Measurements from ENCODE around the gene POM121. TPM values are rescaled to one million over a fixed set of nuclear protein-coding genes. Genes with fewer than 3 reads are reported as not detected.
"Not testable (repeated sequence)": the region's sequence is repeated elsewhere in the genome, so short reads cannot be mapped to it uniquely, and the experiment has no call there.

POM121 gene
- total RNA-seq, 8 experiments from 2014 or later: 7.3 to 40.8 (median 13.8) TPM

DNA sequence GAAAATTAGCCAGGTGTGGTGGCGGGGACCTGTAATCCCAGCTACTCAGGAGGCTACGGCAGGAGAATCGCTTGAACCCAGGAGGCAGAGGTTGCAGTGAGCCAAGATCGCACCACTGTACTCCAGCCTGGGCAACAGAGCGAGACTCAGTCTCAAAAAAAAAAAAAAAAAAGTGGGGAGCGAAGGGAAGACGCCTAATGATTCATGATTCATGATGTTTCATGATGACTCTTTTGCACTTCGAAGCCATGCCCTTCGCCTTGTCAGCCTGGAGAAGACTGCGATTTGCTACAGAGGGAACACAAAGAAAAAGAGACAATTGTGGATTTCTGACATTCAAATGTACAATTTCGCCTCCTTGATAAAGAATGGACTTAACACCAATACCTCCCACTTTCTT lies 57.2 kb downstream of the POM121 start:
- in situ Hi-C loops (cut with MboI; ENCODE audit: low pct_unique_long_range_greater_than_20kb in 2 of 9, low sequenced_read_pairs in 9 of 9, unreplicated experiment in 9 of 9); H3K4me3 ChIP-seq; H3K27ac ChIP-seq; H3K4me1 ChIP-seq (replicated peaks in 1 of 2): not testable (repeated sequence)
- WGBS, 10 experiments: no CpG with 5 or more reads among the region's 11 CpGs
- ATAC-seq (replicated peaks in 6 of 8): peak in 2 of 8 experiments; percentile 46 to 63

- H3K27ac ChIP-seq, H3K4me3 ChIP-seq: not testable (repeated sequence)
- WGBS, 10 experiments: no CpG with 5 or more reads among the region's 14 CpGs
Measured at GRCh38 chr7:72990146-72990913, 65.4 kb downstream of the POM121 start.

DNA sequence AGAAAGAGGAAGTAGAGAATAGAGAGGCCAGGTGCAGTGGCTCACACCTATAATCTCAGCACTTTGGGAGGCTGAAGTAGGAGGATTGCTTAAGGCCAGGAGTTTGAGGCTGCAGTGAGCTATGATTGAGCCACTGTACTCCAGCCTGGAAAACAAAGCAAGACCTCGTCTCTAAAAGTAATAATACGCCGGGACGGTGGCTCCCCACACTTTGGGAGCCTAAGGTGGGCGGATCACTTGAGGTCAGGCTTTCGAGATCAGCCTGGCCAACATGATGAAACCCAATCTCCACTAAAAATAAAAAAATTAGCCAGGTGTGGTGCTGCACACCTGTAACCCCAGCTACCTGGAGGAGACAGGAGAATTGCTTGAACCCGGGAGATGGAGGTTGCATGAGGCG lies 70.6 kb downstream of the POM121 start:
- H3K4me3 ChIP-seq; H3K27ac ChIP-seq; H3K4me1 ChIP-seq (replicated peaks in 1 of 2); ATAC-seq (replicated peaks in 6 of 8); in situ Hi-C loops (cut with MboI; ENCODE audit: low pct_unique_long_range_greater_than_20kb in 2 of 9, low sequenced_read_pairs in 9 of 9, unreplicated experiment in 9 of 9): not testable (repeated sequence)
- WGBS, 10 experiments: no CpG with 5 or more reads among the region's 8 CpGs

More at GRCh38 chr7:72990146-72990913, 65.4 kb downstream of the POM121 start:
- peak; percentile 21 to 73 (median 40) for ATAC-seq (replicated peaks in 6 of 8)
- H3K4me1 ChIP-seq (replicated peaks in 1 of 2); in situ Hi-C loops (cut with MboI; ENCODE audit: low pct_unique_long_range_greater_than_20kb in 2 of 9, low sequenced_read_pairs in 9 of 9, unreplicated experiment in 9 of 9): not testable (repeated sequence)

GRCh38 chr7:72997447-72997846 lies 72.6 kb downstream of the POM121 start:
- H3K4me1 ChIP-seq (replicated peaks in 1 of 2); H3K27ac ChIP-seq; H3K4me3 ChIP-seq; in situ Hi-C loops (cut with MboI; ENCODE audit: low pct_unique_long_range_greater_than_20kb in 2 of 9, low sequenced_read_pairs in 9 of 9, unreplicated experiment in 9 of 9): not testable (repeated sequence)
- WGBS, 10 experiments: no CpG with 5 or more reads among the region's 8 CpGs
- peak in 7 of 8 experiments; percentile 27 to 90 (median 69) for ATAC-seq (replicated peaks in 6 of 8)

DNA sequence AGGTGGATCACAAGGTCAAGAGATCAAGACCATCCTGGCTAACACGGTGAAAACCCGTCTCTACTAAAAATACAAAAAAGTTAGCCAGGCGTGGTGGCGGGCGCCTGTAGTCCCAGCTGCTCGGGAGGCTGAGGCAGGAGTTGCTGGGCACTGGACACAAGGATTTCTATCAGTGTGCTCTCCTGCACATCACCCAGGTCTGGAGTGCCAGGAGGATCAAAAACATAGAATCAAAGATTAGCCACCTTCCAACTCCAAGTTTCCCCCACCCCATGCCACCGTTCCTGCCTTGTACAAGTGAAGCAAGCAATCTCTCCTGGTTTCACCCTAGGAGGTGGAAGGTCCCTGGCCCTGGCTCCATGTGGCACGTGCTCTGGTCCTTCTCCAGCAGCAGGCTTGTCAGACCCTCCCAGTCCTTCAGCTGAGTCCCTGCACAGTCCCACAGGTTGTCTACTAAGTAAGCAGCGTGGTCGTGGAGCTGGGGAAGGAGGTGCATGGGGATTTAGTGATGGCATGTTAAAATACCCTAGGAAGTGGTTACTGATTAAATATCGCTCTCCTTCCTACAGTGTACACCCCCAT lies 73.1 kb downstream of the POM121 start:
- peak in 4 of 8 experiments; percentile 5 to 18 (median 13) for ATAC-seq (replicated peaks in 6 of 8)
- H3K4me1 ChIP-seq (replicated peaks in 1 of 2); H3K4me3 ChIP-seq; H3K27ac ChIP-seq; in situ Hi-C loops (cut with MboI; ENCODE audit: low pct_unique_long_range_greater_than_20kb in 2 of 9, low sequenced_read_pairs in 9 of 9, unreplicated experiment in 9 of 9): not testable (repeated sequence)
- WGBS, 10 experiments: no CpG with 5 or more reads among the region's 11 CpGs

Other genes with a start within 250 kb of the POM121 start
- gene TYW1B, start 96.9 kb upstream of the POM121 start, total RNA-seq: 10 to 100 TPM in 1 of 8 experiments, 1 to 10 TPM in 7; 2.1 to 14.2 (median 3.0) TPM
- 1 to 10 TPM in 2 of 8 experiments, under 1 TPM in 4, not detected in 2; 0.59 to 1.7 (median 0.89) TPM for gene TRIM74, start 44.4 kb downstream of the POM121 start, total RNA-seq
- gene SPDYE8, start 104.7 kb downstream of the POM121 start, total RNA-seq: 1 to 10 TPM in 2 of 8 experiments, under 1 TPM in 6; 0.15 to 1.8 (median 0.44) TPM
- 1 to 10 TPM in 4 of 8 experiments, under 1 TPM in 4; 0.46 to 5.9 (median 0.90) TPM for gene SPDYE11, start 132.8 kb downstream of the POM121 start, total RNA-seq
- gene SPDYE9, start 160.9 kb downstream of the POM121 start, total RNA-seq: 1 to 10 TPM in 2 of 8 experiments, under 1 TPM in 6; 0.46 to 4.4 (median 0.80) TPM

All from motor neuron (in vitro differentiated cells).